GM19193 (cell line): ENCODE results near the gene PKP1.

Experiments used
- POLR2A ChIP-seq: IDR thresholded peaks from 4 replicates; pipeline ENCODE4 v1.6.1; 2011; ENCODE audit not compliant: insufficient read depth, insufficient read length; ENCODE audit errors: extremely low read depth

Gene PKP1

DNA sequence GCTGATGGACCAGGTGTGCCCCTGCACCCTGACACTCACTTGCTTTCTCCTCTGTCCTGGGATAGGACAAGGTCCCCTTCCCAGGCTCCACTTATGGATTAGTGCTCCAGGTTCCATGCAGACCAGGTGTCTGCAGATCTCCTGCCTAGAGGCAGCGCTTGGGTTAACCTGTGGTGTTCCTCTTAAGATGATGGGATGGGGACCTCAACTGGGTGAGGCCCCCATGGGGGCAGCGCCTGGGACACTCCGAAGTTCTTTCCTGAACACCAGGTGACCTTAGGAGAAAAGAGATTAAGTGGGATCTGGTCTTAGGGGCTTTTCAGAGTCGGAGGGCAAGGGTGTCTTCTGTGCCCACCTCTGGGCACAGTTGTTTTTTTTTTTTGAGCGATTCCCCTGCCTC lies 72.9 kb downstream of the PKP1 start:
- no peak for TF ChIP-seq POLR2A

DNA sequence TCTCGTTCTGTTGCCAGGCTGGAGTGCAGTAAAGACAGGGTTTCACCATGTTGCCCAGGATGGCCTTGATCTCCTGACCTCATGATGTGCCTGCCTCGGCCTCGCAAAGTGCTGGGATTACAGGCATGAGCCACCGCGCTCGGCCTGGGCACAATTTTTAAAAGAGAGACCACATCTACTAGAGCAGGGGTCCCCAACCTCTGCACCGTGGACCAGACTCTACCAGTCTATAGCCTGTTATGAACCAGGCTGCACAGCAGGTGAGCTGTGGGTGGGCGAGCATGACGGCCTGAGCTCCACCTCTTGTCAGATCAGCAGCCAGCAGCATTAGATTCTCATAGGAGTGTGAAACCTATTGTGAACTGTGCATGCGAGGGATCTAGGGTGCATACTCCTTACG lies 73.4 kb downstream of the PKP1 start:
- no peak for TF ChIP-seq POLR2A

DNA sequence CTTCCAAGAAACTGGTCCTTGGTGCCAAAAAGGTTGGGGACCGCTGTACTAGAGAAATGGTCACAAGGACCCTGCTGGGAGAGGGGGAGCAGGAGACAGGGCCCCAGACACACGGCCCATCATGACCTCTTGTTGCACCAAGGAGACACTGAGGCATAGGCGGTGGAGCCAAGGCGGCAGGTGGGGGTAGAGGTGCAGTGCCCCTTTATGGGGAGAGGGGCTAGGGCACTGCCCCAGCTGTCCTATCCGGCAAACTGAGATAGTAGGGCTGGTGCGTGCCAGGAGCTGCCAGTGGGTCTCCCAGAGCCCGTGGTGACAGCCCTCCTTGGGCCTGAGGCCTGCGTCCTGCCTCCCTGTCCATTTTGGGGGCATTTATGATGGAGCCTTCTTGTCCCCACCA lies 73.9 kb downstream of the PKP1 start:
- no peak for TF ChIP-seq POLR2A

DNA sequence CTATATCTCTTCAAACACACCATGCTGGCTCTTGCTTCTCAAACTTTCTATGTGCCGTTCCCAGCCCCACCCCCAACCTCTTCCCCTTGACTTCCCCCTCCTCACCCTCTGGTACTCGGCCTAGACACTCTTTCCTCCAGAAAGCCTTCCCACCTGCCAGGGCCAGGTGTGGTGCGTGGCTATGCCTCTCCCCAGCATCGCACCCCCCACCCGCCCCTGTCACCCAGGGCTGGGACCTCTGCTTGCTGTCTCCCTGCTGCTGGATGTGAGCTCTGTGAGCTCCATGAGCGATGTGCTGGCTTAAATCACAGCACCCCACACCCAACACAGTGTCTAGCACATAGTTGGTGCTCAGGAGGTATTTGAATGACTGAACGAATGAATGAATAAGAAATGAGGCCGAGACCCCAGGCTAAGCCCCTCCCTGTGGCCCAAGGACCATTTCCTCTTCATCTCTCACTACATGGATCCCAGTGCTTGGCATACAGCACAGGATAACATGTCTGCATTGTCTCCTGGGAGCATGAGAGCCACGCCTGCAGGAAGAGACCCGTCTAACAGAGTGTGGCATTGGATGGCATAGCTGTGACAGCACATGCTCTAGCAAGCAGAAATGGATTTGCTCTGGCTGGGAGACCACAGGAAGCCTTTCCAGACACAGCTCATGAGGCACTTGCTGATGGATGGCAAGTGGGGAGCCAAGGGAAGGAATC lies 74.5 kb downstream of the PKP1 start:
- TF ChIP-seq POLR2A, result no peak

DNA sequence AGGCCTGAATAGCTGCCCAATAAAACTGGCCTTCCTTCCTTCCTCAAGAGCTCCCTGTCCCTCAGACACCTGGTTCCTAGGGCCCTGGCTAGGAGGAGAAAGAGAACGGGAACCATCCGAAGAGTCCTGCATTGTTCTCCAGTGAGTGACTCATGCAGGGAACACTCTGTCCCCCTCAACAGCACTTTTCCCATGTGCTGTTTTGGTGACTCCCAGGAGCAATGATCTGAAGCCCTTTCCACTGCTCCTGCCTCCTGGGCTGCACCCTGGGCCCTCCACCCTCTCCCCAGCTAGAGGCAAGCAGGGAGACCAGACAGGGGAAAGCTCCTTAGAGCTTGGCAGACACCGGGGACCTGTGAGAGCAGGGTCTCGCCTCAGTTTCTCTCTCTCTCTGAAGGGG lies 75.3 kb downstream of the PKP1 start:
- no peak for TF ChIP-seq POLR2A

DNA sequence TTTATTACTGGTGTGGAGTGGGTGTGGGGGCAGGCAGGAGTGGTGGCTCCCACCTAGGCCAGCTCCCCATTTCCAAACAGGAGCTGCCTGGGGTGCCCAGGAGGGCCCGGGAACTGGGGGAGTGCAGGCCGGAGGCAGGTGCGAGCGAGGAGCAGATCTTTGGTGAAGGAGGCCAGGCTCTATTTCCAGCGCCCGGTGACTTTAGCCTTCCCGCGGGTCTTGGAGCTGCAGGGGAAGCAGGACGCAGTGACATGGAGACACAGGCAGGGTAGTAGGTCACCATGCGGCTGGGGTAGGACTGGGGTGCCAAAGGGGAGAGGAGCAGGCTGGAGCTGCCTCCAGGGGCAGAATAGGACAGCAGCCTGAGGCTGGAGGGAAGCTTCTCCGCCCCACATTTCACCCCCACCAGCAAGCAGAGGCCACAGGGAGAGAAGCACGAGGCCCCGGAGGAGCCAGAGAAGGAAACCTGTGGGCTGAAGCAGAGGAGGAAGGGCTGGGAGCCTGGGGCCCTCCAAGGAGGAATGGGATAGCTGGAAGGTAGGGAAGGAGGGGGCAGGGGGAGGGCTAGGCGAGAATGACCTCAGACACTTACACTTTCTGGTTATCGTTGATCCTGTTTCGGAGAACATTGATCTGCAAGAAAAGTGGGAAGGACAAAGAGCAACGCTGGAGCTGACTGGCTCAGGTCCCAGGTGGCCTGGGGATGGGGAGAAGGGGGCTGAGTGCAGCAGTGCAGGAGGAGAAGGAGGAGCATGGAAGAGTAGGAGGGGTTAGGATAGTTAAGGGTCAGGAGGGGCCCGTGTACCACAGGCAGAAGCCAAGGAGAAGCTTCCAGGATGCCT lies 75.9 kb downstream of the PKP1 start:
- no peak for TF ChIP-seq POLR2A

DNA sequence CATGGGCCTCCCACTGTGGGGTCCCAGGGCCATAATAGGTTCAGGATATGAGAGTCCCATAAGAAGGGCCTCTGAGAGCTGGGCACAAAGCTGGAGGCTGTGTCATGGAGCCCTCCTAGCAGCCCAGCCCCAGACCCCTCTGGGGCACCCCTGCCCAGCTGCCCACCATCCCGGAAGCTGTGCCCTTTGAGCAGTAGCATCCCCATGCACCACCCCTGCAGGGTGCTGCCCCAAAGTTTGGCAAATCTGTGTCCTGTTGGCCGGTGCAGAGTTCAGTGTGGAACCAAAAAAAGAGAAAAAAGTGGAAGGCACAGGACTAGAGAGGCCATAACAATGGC lies 76.5 kb downstream of the PKP1 start:
- no peak for TF ChIP-seq POLR2A

DNA sequence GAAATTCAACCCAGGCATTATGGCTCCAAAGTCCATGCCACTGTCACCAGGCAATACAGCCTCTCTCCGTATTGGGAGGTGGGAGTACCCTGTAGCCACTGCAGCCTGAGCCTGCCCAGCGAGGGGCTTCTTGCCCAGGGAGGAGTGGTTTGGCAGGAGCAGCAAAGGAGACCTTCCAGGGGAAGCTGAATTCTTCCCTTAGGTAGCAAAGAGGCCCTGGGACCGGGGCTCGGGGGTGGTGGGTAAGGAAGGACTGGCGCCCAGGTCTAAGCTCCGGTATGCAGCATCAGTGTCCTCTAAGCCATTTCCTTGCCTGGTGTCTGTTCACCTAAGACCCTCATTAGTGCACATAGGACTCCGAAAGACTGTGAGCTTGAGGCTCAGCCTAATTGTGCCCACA lies 77.2 kb downstream of the PKP1 start:
- TF ChIP-seq POLR2A, result no peak

DNA sequence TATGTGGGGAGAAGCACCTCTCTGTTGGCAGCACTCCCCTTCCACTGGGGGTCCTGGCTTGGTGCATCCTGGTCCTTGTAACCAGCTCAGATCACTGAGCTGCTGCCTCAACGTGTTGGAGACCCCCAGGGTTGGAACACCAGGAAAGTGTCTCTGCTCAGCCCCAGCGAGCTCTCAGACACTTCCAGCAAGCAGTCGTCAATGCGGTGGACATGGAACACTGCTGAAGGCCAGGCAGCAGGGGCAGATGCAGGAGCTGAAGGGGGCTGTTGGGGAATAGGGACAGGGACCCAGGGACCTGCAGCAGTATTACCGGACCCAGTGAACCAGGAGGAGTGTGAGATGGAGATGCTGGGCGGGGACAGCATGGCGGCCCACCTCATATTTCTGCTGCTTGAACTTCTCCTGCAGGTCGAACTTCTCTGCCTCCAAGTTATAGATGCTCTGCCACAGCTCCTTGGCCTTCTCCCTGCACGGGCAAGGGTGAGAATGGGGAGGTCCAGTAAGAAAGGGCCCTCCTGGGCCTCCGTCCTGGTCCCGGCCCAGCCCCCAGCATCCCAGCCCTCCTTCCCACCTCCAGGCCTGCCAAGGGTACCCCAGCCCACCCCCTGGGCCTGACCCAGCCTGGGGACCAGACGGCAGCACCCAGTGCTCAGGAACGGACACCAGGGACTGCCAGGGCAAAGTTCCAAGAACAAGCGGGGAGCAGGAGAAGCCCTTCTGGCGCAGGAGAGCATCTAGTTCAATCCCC lies 77.8 kb downstream of the PKP1 start:
- TF ChIP-seq POLR2A, result no peak

DNA sequence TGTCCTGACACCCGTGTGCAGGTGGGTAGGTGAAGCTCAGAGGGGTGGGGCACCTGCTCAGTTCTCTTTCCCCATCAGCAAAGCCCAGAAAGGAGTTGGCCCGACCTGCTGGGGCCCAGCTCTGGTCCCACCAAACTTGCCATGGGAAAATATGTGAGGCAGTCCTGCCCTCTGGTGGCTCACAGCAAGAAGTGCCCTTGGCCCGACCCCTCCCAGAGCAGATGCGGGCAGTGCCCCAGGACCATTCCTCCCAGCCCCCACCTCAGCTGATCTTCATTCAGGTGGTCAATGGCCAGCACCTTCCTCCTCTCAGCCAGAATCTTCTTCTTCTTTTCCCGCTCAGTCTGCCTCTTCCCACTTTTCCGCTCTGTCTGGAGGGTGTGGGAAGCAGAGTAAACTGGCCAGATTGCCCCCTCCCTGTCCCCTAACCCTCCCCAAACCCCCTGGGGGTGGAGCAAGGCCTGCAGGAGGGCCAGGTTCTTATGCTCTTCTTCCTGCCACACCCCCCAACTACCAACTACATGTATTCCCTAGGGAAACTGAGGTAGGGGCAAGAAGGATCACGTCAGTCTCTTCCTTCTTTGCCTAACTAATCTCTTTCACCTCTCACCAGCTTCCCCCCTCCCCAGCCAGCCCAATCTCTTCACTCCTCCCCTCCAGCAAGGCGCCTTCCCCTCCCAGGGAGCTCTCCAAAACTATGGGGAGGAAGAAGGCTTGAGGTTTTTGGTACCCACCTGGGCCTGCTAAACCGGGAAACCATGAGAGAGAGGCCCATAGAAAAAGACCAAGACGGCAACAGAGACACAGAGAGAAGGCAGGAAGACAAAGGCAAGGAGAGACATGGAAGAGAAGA lies 78.6 kb downstream of the PKP1 start:
- no peak for TF ChIP-seq POLR2A

DNA sequence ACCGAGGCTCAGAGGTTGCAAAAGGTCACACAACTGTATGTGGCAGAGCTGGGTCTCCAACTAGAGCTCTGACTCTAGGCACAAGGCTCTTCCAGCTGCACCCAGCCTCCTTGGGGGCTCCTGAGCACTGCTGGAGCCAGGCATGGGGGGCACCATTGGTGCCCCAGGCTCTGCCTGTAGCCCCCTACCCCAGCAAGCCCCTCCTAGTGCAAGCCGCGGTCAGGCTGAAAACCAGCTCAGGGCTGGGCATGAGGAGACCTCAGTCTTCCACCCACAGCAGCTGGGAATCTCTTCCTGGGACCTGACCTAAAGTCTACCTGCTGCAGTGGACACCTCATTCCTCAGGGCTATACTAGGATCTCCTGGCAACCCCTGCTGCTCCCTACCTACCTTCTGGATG lies 79.6 kb downstream of the PKP1 start:
- TF ChIP-seq POLR2A, result no peak

DNA sequence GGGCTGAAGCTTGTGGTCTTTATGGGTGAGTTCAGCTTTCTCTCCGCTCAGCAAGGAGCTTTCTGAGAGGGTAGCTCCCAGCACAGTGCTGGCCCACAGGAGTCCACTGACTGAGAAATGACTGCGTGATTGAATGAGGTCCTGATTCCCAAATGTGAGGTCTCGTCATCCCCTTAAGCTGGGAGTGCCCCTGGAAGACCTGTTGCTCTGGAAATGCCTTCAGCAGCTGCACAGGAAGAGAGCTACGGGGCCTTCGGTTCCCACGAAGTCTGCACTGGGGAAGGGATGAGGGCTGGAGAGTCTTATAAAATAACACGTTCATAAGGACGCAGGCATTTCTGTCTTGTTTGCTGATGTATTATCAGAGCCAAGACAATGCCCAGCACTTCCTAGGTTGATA lies 80.2 kb downstream of the PKP1 start:
- TF ChIP-seq POLR2A, result no peak

DNA sequence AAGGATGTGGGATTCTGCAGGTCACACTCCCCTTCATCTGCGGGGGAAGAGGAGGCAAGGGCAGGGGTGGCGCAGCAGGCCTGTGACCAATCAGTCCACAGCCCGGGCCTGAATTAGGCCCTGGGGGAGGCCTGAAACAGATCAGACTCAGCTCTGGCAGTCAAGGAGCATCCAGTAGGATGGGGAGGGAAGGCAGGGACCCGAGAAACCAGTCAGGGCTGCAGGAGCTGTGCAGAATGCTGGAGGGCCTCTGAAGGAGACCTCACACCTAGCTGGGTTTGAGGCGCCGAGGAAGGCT lies 81.5 kb downstream of the PKP1 start:
- no peak for TF ChIP-seq POLR2A

DNA sequence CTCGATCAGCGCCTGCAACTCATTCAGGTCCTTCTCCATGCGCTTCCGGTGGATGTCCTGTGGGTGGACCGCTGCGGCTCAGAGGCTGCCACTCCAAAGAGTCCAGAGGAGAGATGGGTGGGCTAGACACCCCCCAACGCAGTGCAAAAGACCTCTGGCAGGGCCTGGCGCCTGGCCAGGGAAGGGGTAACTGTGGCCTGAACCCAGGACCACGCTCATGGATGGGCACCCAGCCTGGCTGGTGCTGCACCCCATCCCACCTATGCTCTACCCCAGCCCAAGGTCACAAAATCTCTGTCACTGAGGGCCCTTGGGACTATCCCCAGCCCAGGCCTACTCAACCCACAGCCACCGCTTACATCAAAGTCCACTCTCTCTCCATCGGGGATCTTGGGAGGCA lies 81.9 kb downstream of the PKP1 start:
- TF ChIP-seq POLR2A, result no peak

DNA sequence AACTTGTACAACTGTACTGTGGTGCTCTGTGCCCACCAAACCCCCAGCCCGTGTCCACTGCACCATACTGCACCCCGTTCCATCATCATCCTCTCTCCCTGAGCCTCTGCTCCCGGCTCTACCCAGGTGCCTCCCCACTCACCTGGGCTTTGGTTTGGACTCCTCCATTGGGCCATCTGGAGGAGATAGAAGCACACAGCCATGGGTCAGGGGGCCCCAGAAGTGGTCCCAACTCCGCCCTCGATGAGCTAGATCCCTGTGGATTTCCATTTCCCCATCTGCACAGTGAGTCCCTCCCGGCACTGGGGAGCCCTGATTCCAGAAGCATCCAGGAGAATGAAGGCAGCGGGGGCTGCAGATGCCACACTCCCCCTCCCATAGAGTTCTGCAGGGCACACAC lies 83.4 kb downstream of the PKP1 start:
- no peak for TF ChIP-seq POLR2A
